MM.1S (cell line): ENCODE measurements around the gene CCL21.

ENCODE experiments used
- DNase-seq: peaks from one replicate; pipeline ENCODE4 v3.0.0-alpha.2; 2015
- H2AFZ ChIP-seq: fragments of 300-600 bp; sonication (generic); 2 replicates; pipeline ENCODE4 v1.6.0; 2016; ENCODE audit warnings: antibody characterized with exemption, low read length
- H3F3A ChIP-seq: fragments of 300-600 bp; sonication (generic); 2 replicates; pipeline ENCODE4 v1.6.1; 2016; ENCODE audit warnings: mild to moderate bottlenecking, antibody characterized with exemption, low read length, moderate library complexity, mixed read lengths; ENCODE audit not compliant: insufficient read depth
- H3K27ac ChIP-seq: fragments of 300-600 bp; sonication (generic); 2 replicates; pipeline ENCODE4 v1.5.1; 2016; ENCODE audit warnings: mild to moderate bottlenecking, low read length
- H3K27me3 ChIP-seq: fragments of 300-600 bp; sonication (generic); replicated peaks from 2 replicates; pipeline ENCODE4 v1.6.0; 2016; ENCODE audit warnings: low read length; ENCODE audit not compliant: insufficient read depth
- H3K36me3 ChIP-seq: fragments of 300-600 bp; sonication (generic); replicated peaks from 2 replicates; pipeline ENCODE4 v1.6.1; 2016; ENCODE audit warnings: mild to moderate bottlenecking, low read length, mixed read lengths; ENCODE audit not compliant: insufficient read depth
- H3K4me1 ChIP-seq: fragments of 300-600 bp; sonication (generic); 2 replicates; pipeline ENCODE4 v1.6.1; 2016; ENCODE audit warnings: low read length, mixed read lengths
- H3K4me2 ChIP-seq: fragments of 300-600 bp; sonication (generic); 2 replicates; pipeline ENCODE4 v1.6.0; 2016; ENCODE audit warnings: low read depth, low read length
- H3K4me3 ChIP-seq: fragments of 300-600 bp; sonication (generic); 2 replicates; pipeline ENCODE4 v1.5.1; 2016; ENCODE audit warnings: low read length, mixed read lengths
- H3K79me2 ChIP-seq: fragments of 300-600 bp; sonication (generic); 2 replicates; pipeline ENCODE4 v1.6.1; 2016; ENCODE audit warnings: mixed run types, low read length, mixed read lengths
- H3K9ac ChIP-seq: fragments of 300-600 bp; sonication (generic); 2 replicates; pipeline ENCODE4 v1.6.1; 2016; ENCODE audit warnings: low read length, mixed read lengths
- H3K9me2 ChIP-seq: fragments of 300-600 bp; sonication (generic); replicated peaks from 2 replicates; pipeline ENCODE4 v1.6.1; 2016; ENCODE audit warnings: mild to moderate bottlenecking, low read length, mixed read lengths; ENCODE audit not compliant: insufficient read depth
- H3K9me3 ChIP-seq: fragments of 300-600 bp; sonication (generic); replicated peaks from 2 replicates; pipeline ENCODE4 v1.6.1; 2016; ENCODE audit warnings: mild to moderate bottlenecking, low read length, mixed read lengths; ENCODE audit not compliant: insufficient read depth
- H4K20me1 ChIP-seq: fragments of 300-600 bp; sonication (generic); 2 replicates; pipeline ENCODE4 v1.6.1; 2016; ENCODE audit warnings: mild to moderate bottlenecking, low read length, moderate library complexity, mixed read lengths; ENCODE audit not compliant: insufficient read depth
- EZH2 ChIP-seq: fragments of 300-600 bp; sonication (generic); optimal IDR thresholded peaks from 2 replicates; pipeline ENCODE3; 2017; ENCODE audit warnings: low read depth, mild to moderate bottlenecking, antibody characterized with exemption, low read length, mixed read lengths
- EZH2phosphoT487 ChIP-seq: fragments of 300-600 bp; sonication (generic); IDR thresholded peaks from 2 replicates; pipeline ENCODE4 v1.6.1; 2018; ENCODE audit warnings: antibody characterized with exemption, low read length
- TF ChIP-seq, protein P1 (sequence below): fragments of 300-600 bp; sonication (generic); IDR thresholded peaks from 2 replicates; pipeline ENCODE4 v1.5.1; 2016; ENCODE audit warnings: antibody characterized with exemption, low read length, mixed read lengths

CCL21 gene

DNA sequence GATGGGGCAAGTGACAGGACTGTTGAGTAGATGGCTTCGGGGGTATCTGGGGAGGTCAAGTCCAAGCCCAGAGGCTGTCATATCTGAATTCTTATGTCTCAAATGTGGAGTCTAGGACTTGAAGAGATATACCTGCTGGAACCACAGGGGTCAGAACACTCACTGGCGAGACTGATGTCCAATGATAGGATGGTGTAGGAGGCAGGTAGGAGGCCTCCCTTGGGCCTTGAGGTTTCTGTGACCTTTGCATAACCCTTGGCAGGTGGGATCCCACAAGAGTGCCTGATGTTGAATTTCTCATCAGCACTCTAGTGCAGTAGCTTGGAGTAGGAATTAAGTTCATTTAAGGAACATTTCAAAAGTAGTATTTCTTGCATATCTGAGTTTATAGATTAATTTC is 2.8 kb downstream of the CCL21 start:
- no peak for TF ChIP-seq EZH2
- TF ChIP-seq, protein P1, sequence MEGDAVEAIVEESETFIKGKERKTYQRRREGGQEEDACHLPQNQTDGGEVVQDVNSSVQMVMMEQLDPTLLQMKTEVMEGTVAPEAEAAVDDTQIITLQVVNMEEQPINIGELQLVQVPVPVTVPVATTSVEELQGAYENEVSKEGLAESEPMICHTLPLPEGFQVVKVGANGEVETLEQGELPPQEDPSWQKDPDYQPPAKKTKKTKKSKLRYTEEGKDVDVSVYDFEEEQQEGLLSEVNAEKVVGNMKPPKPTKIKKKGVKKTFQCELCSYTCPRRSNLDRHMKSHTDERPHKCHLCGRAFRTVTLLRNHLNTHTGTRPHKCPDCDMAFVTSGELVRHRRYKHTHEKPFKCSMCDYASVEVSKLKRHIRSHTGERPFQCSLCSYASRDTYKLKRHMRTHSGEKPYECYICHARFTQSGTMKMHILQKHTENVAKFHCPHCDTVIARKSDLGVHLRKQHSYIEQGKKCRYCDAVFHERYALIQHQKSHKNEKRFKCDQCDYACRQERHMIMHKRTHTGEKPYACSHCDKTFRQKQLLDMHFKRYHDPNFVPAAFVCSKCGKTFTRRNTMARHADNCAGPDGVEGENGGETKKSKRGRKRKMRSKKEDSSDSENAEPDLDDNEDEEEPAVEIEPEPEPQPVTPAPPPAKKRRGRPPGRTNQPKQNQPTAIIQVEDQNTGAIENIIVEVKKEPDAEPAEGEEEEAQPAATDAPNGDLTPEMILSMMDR: no peak
- TF ChIP-seq EZH2phosphoT487: no peak
- no peak for DNase-seq
- H3K9me3 ChIP-seq: no peaks in the 10 kb centered on the region
- no peaks in the 10 kb centered on the region for H3K27me3 ChIP-seq
- no peaks in the 10 kb centered on the region for H3K9me2 ChIP-seq
- H3K4me1 ChIP-seq: no peaks in the 10 kb centered on the region
- H3K36me3 ChIP-seq: no peaks in the 10 kb centered on the region
- H3K79me2 ChIP-seq: no peaks in the 10 kb centered on the region
- H3K4me3 ChIP-seq: no peak overlapping the region
- no peaks in the 10 kb centered on the region for H3F3A ChIP-seq
- no peak overlapping the region for H3K9ac ChIP-seq
- H2AFZ ChIP-seq: no peak overlapping the region
- H4K20me1 ChIP-seq: no peaks in the 10 kb centered on the region
- no peak overlapping the region for H3K27ac ChIP-seq
- H3K4me2 ChIP-seq: no peak overlapping the region

DNA sequence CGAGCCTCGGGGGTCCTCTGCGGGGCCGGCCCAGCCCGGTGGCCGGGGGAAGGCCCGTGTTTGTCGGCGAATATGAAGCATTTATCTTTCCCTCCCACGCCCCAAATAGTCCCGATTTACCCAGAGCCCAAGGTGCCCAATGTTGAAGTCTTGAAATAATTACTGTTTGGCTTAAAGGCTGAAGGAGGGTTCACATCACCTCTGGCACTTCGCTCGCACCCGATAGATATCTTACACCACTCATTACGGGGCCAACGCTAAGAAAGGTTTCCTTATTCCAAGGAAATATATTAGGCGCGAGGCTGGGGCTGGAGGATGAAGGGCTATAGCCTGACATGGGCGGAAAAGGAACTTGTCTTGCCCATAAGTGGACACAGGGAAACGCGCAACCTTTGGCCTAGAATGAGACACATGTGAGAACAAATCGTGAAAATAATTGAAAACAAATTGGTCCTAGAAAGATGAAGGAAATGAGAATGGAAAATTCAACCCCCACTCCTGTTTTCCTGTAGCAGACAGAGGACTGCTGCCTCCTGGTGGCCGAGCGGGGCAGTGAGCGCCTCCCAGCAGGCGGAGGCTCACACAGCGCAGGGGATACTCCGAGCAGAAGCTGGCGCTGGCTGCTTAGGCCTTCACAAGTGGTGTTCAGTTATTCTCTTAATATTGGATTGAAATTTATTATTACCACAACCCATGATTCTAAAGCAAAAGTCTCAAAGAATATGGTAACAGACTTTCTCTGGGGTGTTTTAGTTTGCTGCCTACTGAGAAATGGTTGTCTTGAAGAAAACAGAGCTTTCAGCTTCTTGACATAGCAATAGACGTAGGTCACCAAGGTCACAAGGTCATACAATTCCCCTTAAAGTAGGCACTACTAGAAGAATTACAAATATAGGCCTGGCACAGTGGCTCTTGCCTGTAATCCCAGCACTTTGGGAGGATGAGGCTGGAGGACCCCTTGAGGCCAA is 7.9 kb downstream of the CCL21 start:
- Histone ChIP-seq H2AFZ (peak overlapping the region; percentile 90), H3K9ac (no peak overlapping the region; the same call in 1 of the 2 replicates), H3K4me1 (no peaks in the 10 kb centered on the region), H3K4me2 (peak overlapping the region; percentile 97), H3K27me3 (no peaks in the 10 kb centered on the region; the same call in 1 of the 2 replicates), H3K79me2 (no peaks in the 10 kb centered on the region), H3K9me2 (no peaks in the 10 kb centered on the region), H3K36me3 (no peaks in the 10 kb centered on the region), H3F3A (no peaks in the 10 kb centered on the region), H4K20me1 (no peaks in the 10 kb centered on the region), H3K27ac (no peak overlapping the region), H3K9me3 (no peaks in the 10 kb centered on the region), H3K4me3 (peak overlapping the region; percentile 62)
- TF ChIP-seq EZH2phosphoT487 (no peak), EZH2 (no peak)
- TF ChIP-seq, protein P1: peak; percentile 97
- DNase-seq: peak; percentile 73

DNA sequence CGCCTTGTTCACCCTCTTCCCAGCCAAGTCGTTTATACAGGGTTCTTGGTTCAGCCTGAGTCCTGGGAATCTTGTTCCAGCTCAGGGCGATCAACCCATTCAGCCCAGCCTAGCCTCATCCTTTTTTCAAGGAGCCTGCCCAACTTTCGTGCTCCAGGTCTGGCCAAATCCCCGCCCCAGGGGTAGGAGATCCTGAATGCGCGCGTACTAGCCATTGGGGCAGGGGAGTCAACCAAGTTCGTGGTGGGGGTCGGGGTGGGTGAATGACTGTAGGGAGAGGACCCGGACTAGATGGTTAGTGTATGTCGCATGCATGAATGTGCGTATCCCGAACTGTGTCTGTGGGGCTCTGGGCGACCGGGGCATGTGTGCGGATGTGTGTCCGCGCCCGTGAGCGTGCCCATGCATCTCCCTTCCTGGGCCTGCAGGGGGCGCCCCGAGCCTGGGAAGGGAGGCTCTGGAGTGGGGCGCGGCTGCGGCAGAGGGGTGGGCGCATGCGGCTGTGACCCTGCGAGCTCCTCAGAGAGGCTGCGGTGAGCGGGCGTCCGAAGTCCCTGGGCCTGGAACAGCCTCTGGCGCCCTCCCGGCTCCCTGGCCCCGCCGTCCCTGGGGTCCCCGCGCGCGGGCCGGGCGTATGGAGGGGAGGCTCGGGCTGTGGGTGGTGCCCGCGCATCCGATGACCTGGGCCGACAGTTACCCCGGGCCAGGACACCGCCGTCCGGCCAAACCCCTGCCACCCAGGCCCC is 8.7 kb downstream of the CCL21 start:
- H3K9me2 ChIP-seq: no peaks in the 10 kb centered on the region
- TF ChIP-seq EZH2 (no peak), EZH2phosphoT487 (no peak)
- TF ChIP-seq, protein P1: peak; percentile 90
- H3K79me2 ChIP-seq: no peaks in the 10 kb centered on the region
- H3K4me3 ChIP-seq: peak overlapping the region; percentile 62
- no peaks in the 10 kb centered on the region; the same call in 1 of the 2 replicates for H3K27me3 ChIP-seq
- no peaks in the 10 kb centered on the region for H3F3A ChIP-seq
- H4K20me1 ChIP-seq: no peaks in the 10 kb centered on the region
- no peaks in the 10 kb centered on the region for H3K36me3 ChIP-seq
- H3K9ac ChIP-seq: no peak overlapping the region
- H3K4me2 ChIP-seq: peak overlapping the region; percentile 97
- peak; percentile 63 for DNase-seq
- no peaks in the 10 kb centered on the region for H3K4me1 ChIP-seq
- H3K9me3 ChIP-seq: no peaks in the 10 kb centered on the region
- H3K27ac ChIP-seq: no peak overlapping the region
- H2AFZ ChIP-seq: peak overlapping the region; percentile 90
